Breast epithelium (tissue), 4 donors: ENCODE results near the gene IMPA2. TPM values are rescaled to one million over a fixed set of nuclear protein-coding genes. Genes with fewer than 3 reads are reported as not detected.
A peak's percentile ranks its signal among the peaks of the same experiment; 100 is the strongest.

ENCODE experiments used
- DNase-seq, 2 donors: peaks; one replicate each; pipeline ENCODE4 v3.0.0-alpha.2; 2019; ENCODE audit warnings: low spot score in 2 of 2
- H3K27ac ChIP-seq, 2 donors: fragments of 200-600 bp; sonication (generic) in 1 of 2; one replicate each; pipeline ENCODE4 v1.5.1; 2016 to 2019; ENCODE audit warnings: mild to moderate bottlenecking in 1 of 2
- H3K27me3 ChIP-seq, 2 donors: fragments of 200-600 bp; sonication (generic) in 1 of 2; one replicate each; pipeline versions ENCODE4 v1.5.1 to v1.6.0; 2017 to 2019; ENCODE audit warnings: control low read depth in 1 of 2, mild to moderate bottlenecking in 1 of 2
- H3K36me3 ChIP-seq: fragments of 200-600 bp; one replicate; pipeline ENCODE4 v1.5.1; 2019
- H3K4me1 ChIP-seq, 2 donors: fragments of 200-600 bp; sonication (generic); one replicate each; pipeline ENCODE4 v1.5.1; 2016 to 2019; ENCODE audit warnings: control low read depth in 1 of 2
- H3K4me3 ChIP-seq, 3 donors: fragments of 200-600 bp; sonication (generic); 1 replicate in 2 of 3; 2 replicates in 1 of 3; pipeline ENCODE4 v1.5.1; 2016 to 2019; ENCODE audit warnings: mild to moderate bottlenecking in 3 of 3, moderate library complexity in 2 of 3
- H3K9me3 ChIP-seq, 2 donors: fragments of 200-600 bp; sonication (generic) in 1 of 2; one replicate each; pipeline ENCODE4 v1.5.1; 2016 to 2019; ENCODE audit warnings: control low read depth in 1 of 2
- POLR2A ChIP-seq: fragments of 450-650 bp; IDR thresholded peaks from one replicate; pipeline ENCODE4 v1.6.1; 2016; ENCODE audit warnings: antibody characterized with exemption, mild to moderate bottlenecking, moderate library complexity
- POLR2AphosphoS5 ChIP-seq, 3 donors: sonication (generic); formaldehyde crosslinking; IDR thresholded peaks; one replicate each; pipeline ENCODE4 v1.6.1; 2017; ENCODE audit warnings: antibody characterized with exemption in 3 of 3
- intact Hi-C: fragments of 100-400 bp; cut with DNase I; formaldehyde crosslinking; loops from one replicate; pipeline ENCODE4 v1.15.1; 2023; ENCODE audit warnings: low total_unique reads
- total RNA-seq, 3 donors: library from RNA; depleted of rRNA; stranded (reverse); fragments of >200 nt; gene quantifications; one replicate each; pipeline ENCODE4 v1.1.0, GENCODE V29; 2016
- TF ChIP-seq, protein P1 (sequence below), 3 donors: fragments of 450-650 bp; IDR thresholded peaks; one replicate each; pipeline ENCODE4 v1.5.1; 2016 to 2017; ENCODE audit warnings: antibody characterized with exemption in 3 of 3, mild to moderate bottlenecking in 3 of 3, moderate library complexity in 3 of 3

Gene IMPA2
- total RNA-seq, 3 donors from 2014 or later: 25.2 to 26.5 (median 26.2) TPM

DNA sequence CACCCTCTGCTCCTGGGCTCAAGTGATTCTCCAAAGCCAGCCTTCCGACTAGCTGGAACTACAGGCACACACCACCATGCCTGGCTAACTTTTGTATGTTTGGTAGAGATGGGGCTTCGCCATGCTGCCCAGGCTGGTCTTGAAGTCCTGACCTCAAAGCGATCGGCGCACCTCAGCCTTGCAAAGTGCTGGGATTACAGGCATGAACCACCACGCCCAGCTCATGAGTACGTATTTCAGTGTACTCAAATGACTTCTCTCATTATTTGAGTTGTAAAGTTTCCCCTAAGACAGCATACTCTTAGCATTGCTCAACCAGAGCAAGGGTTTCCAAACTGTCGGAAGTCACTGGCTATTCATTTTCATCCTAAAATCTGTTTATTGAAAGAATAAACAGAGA is 40.3 kb downstream of the IMPA2 start:
- Histone ChIP-seq H3K4me3 (no peak overlapping the region), H3K27ac (no peak overlapping the region), H3K27me3 (no peaks in the 10 kb centered on the region), H3K9me3 (no peaks in the 10 kb centered on the region), H3K36me3 (no peaks in the 10 kb centered on the region), H3K4me1 (no peaks in the 10 kb centered on the region)
- TF ChIP-seq, protein P1, sequence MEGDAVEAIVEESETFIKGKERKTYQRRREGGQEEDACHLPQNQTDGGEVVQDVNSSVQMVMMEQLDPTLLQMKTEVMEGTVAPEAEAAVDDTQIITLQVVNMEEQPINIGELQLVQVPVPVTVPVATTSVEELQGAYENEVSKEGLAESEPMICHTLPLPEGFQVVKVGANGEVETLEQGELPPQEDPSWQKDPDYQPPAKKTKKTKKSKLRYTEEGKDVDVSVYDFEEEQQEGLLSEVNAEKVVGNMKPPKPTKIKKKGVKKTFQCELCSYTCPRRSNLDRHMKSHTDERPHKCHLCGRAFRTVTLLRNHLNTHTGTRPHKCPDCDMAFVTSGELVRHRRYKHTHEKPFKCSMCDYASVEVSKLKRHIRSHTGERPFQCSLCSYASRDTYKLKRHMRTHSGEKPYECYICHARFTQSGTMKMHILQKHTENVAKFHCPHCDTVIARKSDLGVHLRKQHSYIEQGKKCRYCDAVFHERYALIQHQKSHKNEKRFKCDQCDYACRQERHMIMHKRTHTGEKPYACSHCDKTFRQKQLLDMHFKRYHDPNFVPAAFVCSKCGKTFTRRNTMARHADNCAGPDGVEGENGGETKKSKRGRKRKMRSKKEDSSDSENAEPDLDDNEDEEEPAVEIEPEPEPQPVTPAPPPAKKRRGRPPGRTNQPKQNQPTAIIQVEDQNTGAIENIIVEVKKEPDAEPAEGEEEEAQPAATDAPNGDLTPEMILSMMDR (IDR thresholded peaks at IDR 0.05): no peak
- no peak for TF ChIP-seq POLR2AphosphoS5 (IDR thresholded peaks at IDR 0.05)
- TF ChIP-seq POLR2A: no peak
- intact Hi-C loops: loop anchor here (10.0 kb wide), 1 partner anchor 213 kb away; no protein-coding TSS in a partner anchor
- no peak for DNase-seq

DNA sequence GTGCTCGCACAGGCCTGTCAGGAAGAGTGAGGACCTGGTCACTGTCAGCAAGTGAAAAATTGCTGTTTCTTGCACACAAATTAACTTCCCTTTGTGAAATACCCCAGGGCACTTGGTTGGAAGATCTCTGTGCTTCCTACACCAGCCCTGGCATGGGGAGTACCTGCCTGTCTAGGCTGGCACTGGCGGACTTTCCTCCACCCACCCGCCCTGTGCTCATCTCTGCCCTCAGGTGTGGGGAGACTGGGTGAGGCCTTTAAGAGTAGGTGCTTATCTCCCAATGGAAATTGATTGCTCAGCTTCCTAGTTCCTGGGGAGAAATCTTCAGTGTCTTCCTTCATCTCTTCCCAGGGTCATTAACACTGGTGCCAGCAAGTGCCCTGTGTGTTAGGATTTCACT is 42.1 kb downstream of the IMPA2 start:
- Histone ChIP-seq H3K4me3 (no peak overlapping the region), H3K36me3 (no peaks in the 10 kb centered on the region), H3K9me3 (no peaks in the 10 kb centered on the region), H3K4me1 (no peaks in the 10 kb centered on the region), H3K27me3 (no peaks in the 10 kb centered on the region), H3K27ac (peak overlapping the region in 1 of 2 donors; percentile 32)
- no peak for DNase-seq
- intact Hi-C loops: loop anchor here (10.0 kb wide), 1 partner anchor 211 kb away; no protein-coding TSS in a partner anchor
- TF ChIP-seq, protein P1 (IDR thresholded peaks at IDR 0.05): no peak
- no peak for TF ChIP-seq POLR2A
- no peak for TF ChIP-seq POLR2AphosphoS5 (IDR thresholded peaks at IDR 0.05)

DNA sequence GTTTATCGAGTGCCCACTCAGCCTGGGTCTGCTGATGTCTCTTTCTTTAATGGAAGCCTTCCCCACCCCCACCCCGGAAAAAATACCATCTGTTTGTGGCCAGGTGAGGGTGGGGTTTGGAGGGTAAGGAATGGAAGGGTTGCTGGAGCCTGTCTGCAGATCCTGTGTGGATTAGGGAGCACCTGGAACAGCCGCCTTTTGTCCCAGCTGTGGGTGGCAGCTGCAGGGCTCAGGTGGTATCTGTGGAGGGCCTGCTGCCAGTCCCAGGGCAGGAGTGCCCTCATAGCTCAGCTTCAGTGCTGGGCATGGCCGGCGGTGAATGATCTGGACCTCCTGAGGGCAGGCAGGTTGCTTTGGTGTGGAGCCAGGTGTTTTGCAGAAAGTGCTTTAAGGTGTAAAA is 45.3 kb downstream of the IMPA2 start:
- no peaks in the 10 kb centered on the region for H3K9me3 ChIP-seq
- no peaks in the 10 kb centered on the region for H3K4me1 ChIP-seq
- TF ChIP-seq, protein P1 (IDR thresholded peaks at IDR 0.05): no peak
- TF ChIP-seq POLR2AphosphoS5 (IDR thresholded peaks at IDR 0.05): no peak
- TF ChIP-seq POLR2A: no peak
- no peaks in the 10 kb centered on the region for H3K27me3 ChIP-seq
- H3K4me3 ChIP-seq: no peak overlapping the region
- intact Hi-C loops: loop anchor here (10.0 kb wide), 1 partner anchor 208 kb away; no protein-coding TSS in a partner anchor
- H3K36me3 ChIP-seq: no peaks in the 10 kb centered on the region
- no peak for DNase-seq
- H3K27ac ChIP-seq: peak overlapping the region; percentile 65 to 74

DNA sequence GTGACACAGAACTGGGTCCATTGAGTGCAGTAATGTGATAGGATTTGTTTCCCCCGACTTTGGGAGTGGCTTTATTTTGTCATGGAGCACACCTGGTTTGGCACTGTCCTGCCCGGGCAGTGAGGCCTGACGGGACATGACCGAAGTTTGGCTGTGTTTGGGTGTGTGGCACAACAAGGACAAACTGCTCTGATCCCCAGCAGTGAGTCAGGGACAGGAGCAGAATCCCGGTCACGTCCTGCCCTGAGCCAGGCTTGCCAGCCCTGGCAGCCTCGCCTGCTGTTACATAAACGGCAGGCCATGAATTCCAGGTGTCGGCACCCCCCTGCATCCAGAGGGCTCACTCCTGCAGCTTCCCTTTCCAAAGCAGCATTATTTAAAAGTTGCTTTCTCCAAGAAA is 45.7 kb downstream of the IMPA2 start:
- Histone ChIP-seq H3K36me3 (no peaks in the 10 kb centered on the region), H3K27me3 (no peaks in the 10 kb centered on the region), H3K4me1 (no peaks in the 10 kb centered on the region), H3K9me3 (no peaks in the 10 kb centered on the region), H3K4me3 (no peak overlapping the region), H3K27ac (peak overlapping the region; percentile 65 to 74)
- intact Hi-C loops: loop anchor here (10.0 kb wide), 1 partner anchor 208 kb away; no protein-coding TSS in a partner anchor
- DNase-seq: peak in 1 of 2 donors; percentile 77
- TF ChIP-seq POLR2AphosphoS5 (IDR thresholded peaks at IDR 0.05): no peak
- TF ChIP-seq POLR2A: no peak
- TF ChIP-seq, protein P1 (IDR thresholded peaks at IDR 0.05): no peak

DNA sequence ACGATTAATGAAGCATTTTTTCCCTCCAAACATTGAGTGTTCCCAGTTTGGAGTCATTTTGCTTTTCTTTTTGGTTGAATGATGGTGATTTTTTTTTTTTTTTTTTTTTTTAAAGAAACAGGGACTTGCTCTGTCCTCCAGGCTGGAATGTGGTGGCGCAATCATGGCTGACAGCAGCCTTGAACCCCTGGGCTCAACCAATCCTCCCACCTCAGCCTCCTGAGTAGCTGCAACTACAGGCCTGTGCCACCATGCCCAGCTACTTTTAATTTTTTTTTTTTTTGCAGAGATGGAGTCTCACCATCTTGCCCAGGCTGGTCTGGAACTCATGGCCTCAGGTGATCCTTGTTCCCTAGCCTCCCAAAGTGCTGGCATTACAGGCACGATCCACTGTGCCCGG is 46.2 kb downstream of the IMPA2 start:
- Histone ChIP-seq H3K27me3 (no peaks in the 10 kb centered on the region), H3K4me1 (no peaks in the 10 kb centered on the region), H3K4me3 (no peak overlapping the region), H3K27ac (no peak overlapping the region), H3K9me3 (no peaks in the 10 kb centered on the region), H3K36me3 (no peaks in the 10 kb centered on the region)
- DNase-seq: no peak
- intact Hi-C loops: loop anchor here (10.0 kb wide), 1 partner anchor 207 kb away; no protein-coding TSS in a partner anchor
- TF ChIP-seq POLR2A: no peak
- TF ChIP-seq POLR2AphosphoS5 (IDR thresholded peaks at IDR 0.05): no peak
- TF ChIP-seq, protein P1 (IDR thresholded peaks at IDR 0.05): no peak
